ENCODE measurements around the gene ASB11.

ASB11 gene, protein sequence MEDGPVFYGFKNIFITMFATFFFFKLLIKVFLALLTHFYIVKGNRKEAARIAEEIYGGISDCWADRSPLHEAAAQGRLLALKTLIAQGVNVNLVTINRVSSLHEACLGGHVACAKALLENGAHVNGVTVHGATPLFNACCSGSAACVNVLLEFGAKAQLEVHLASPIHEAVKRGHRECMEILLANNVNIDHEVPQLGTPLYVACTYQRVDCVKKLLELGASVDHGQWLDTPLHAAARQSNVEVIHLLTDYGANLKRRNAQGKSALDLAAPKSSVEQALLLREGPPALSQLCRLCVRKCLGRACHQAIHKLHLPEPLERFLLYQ

GRCh38 chrX:15315509-15315908 lies at the start of gene ASB11:
Gene ASB11, minus strand, starts transcription at chrX:15315640. Its CDS starts 35 bp downstream, at chrX:15315605.
- Histone ChIP-seq H3K27me3 (ENCODE audit: control insufficient read depth, insufficient read depth, low read length) (no peaks in the 10 kb centered on the region; the same call in none of the 2 replicates), H3K36me3 (ENCODE audit: control insufficient read depth, insufficient read depth, low read length) (peaks cover 1% of the 10 kb centered on the region; the same call in 1 of the 2 replicates), H3K27ac (ENCODE audit: low read depth, low read length) (no peak within 1 kb of the TSS), H3K4me3 (ENCODE audit: low read depth, low read length) (no peak within 1 kb of the TSS), H3K9me3 (ENCODE audit: control insufficient read depth, insufficient read depth, low read length) (no peaks in the 10 kb centered on the region), H3K9ac (ENCODE audit: low read depth, low read length) (no peak within 1 kb of the TSS), H3K4me1 (ENCODE audit: control insufficient read depth, insufficient read depth, low read length) (no peaks in the 10 kb centered on the region)

GRCh38 chrX:15359701-15360100 lies 44.3 kb upstream of the ASB11 start:
- Histone ChIP-seq H3K4me3 (ENCODE audit: low read depth, low read length) (no peak overlapping the region), H3K27ac (ENCODE audit: low read depth, low read length) (no peak overlapping the region), H3K9me3 (ENCODE audit: control insufficient read depth, insufficient read depth, low read length) (peaks cover 3% of the 10 kb centered on the region; the same call in 1 of the 2 replicates), H3K27me3 (ENCODE audit: control insufficient read depth, insufficient read depth, low read length) (no peaks in the 10 kb centered on the region; the same call in 1 of the 2 replicates), H3K36me3 (ENCODE audit: control insufficient read depth, insufficient read depth, low read length) (no peaks in the 10 kb centered on the region), H3K9ac (ENCODE audit: low read depth, low read length) (no peak overlapping the region), H3K4me1 (ENCODE audit: control insufficient read depth, insufficient read depth, low read length) (no peaks in the 10 kb centered on the region)

GRCh38 chrX:15358533-15358932 lies 43.1 kb upstream of the ASB11 start:
- Histone ChIP-seq H3K36me3 (ENCODE audit: control insufficient read depth, insufficient read depth, low read length) (no peaks in the 10 kb centered on the region), H3K27me3 (ENCODE audit: control insufficient read depth, insufficient read depth, low read length) (no peaks in the 10 kb centered on the region; the same call in 1 of the 2 replicates), H3K9ac (ENCODE audit: low read depth, low read length) (no peak overlapping the region), H3K27ac (ENCODE audit: low read depth, low read length) (no peak overlapping the region), H3K4me1 (ENCODE audit: control insufficient read depth, insufficient read depth, low read length) (no peaks in the 10 kb centered on the region), H3K9me3 (ENCODE audit: control insufficient read depth, insufficient read depth, low read length) (peaks cover 3% of the 10 kb centered on the region; the same call in 1 of the 2 replicates), H3K4me3 (ENCODE audit: low read depth, low read length) (no peak overlapping the region)

DNA sequence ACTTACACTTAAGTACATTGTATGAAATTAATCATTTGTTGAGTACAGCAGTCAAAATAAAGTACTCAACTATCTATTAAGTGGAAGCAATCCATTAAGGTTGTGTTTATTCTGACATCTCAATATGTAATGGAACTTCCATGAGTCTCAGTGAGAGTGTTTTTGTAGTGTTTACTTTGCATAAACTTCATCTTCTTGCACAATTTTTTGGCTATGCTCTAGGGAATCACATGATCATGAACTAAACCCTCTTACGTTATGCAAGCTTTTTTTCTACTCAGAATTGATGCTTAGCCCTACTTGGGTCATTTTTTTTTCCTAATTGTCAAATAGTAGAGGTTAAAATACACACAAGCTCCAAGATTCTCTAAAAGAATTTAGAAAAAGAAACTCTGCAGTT lies 41.0 kb upstream of the ASB11 start:
- H3K36me3 ChIP-seq (ENCODE audit: control insufficient read depth, insufficient read depth, low read length), result no peaks in the 10 kb centered on the region
- H3K4me1 ChIP-seq (ENCODE audit: control insufficient read depth, insufficient read depth, low read length), result no peaks in the 10 kb centered on the region
- no peak overlapping the region for H3K4me3 ChIP-seq (ENCODE audit: low read depth, low read length)
- H3K27me3 ChIP-seq (ENCODE audit: control insufficient read depth, insufficient read depth, low read length), result no peaks in the 10 kb centered on the region; the same call in 1 of the 2 replicates
- no peak overlapping the region for H3K9ac ChIP-seq (ENCODE audit: low read depth, low read length)
- H3K9me3 ChIP-seq (ENCODE audit: control insufficient read depth, insufficient read depth, low read length), result peaks cover 3% of the 10 kb centered on the region; the same call in 1 of the 2 replicates
- no peak overlapping the region for H3K27ac ChIP-seq (ENCODE audit: low read depth, low read length)

- no peak overlapping the region for H3K9ac ChIP-seq (ENCODE audit: low read depth, low read length)
- no peak overlapping the region for H3K4me3 ChIP-seq (ENCODE audit: low read depth, low read length)
- no peaks in the 10 kb centered on the region for H3K36me3 ChIP-seq (ENCODE audit: control insufficient read depth, insufficient read depth, low read length)
- H3K4me1 ChIP-seq (ENCODE audit: control insufficient read depth, insufficient read depth, low read length), result no peaks in the 10 kb centered on the region
- H3K27ac ChIP-seq (ENCODE audit: low read depth, low read length), result no peak overlapping the region
- H3K9me3 ChIP-seq (ENCODE audit: control insufficient read depth, insufficient read depth, low read length), result no peaks in the 10 kb centered on the region
- peaks cover 24% of the 10 kb centered on the region for H3K27me3 ChIP-seq (ENCODE audit: control insufficient read depth, insufficient read depth, low read length)
Measured at GRCh38 chrX:15350329-15350996, 35.0 kb upstream of the ASB11 start.

- no peak overlapping the region for H3K9ac ChIP-seq (ENCODE audit: low read depth, low read length)
Measured at GRCh38 chrX:15349046-15349445, 33.6 kb upstream of the ASB11 start.

DNA sequence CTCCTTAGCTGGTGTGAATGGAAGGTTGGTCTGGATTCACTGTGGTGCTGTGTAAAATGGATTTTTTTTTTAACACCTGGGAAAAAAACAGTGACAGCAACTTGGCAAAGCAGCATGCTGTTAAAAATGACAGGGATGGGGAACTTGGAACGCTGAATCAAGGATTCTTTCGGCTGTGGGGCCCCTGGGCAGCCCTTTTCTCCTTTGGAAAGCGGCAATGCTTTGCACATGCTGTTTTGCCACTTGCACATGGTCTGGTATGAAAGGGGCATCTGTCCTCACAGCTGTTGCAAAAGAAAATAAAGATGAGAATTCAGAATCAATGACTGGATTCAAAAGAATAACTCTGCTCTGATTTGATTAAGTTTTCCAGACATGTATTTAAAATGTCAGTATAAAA lies 30.5 kb upstream of the ASB11 start:
- Histone ChIP-seq H3K4me1 (ENCODE audit: control insufficient read depth, insufficient read depth, low read length) (peaks cover 5% of the 10 kb centered on the region; the same call in 1 of the 2 replicates), H3K36me3 (ENCODE audit: control insufficient read depth, insufficient read depth, low read length) (no peaks in the 10 kb centered on the region), H3K9me3 (ENCODE audit: control insufficient read depth, insufficient read depth, low read length) (no peaks in the 10 kb centered on the region), H3K27ac (ENCODE audit: low read depth, low read length) (no peak overlapping the region), H3K27me3 (ENCODE audit: control insufficient read depth, insufficient read depth, low read length) (peaks cover 46% of the 10 kb centered on the region), H3K9ac (ENCODE audit: low read depth, low read length) (no peak overlapping the region), H3K4me3 (ENCODE audit: low read depth, low read length) (no peak overlapping the region)

More at GRCh38 chrX:15349046-15349445, 33.6 kb upstream of the ASB11 start:
- Histone ChIP-seq H3K9me3 (ENCODE audit: control insufficient read depth, insufficient read depth, low read length) (no peaks in the 10 kb centered on the region), H3K27ac (ENCODE audit: low read depth, low read length) (no peak overlapping the region), H3K27me3 (ENCODE audit: control insufficient read depth, insufficient read depth, low read length) (peaks cover 31% of the 10 kb centered on the region), H3K4me1 (ENCODE audit: control insufficient read depth, insufficient read depth, low read length) (peaks cover 4% of the 10 kb centered on the region; the same call in 1 of the 2 replicates), H3K4me3 (ENCODE audit: low read depth, low read length) (no peak overlapping the region), H3K36me3 (ENCODE audit: control insufficient read depth, insufficient read depth, low read length) (no peaks in the 10 kb centered on the region)

- H3K27me3 ChIP-seq (ENCODE audit: control insufficient read depth, insufficient read depth, low read length), result peaks cover 46% of the 10 kb centered on the region
- no peak overlapping the region for H3K9ac ChIP-seq (ENCODE audit: low read depth, low read length)
- H3K36me3 ChIP-seq (ENCODE audit: control insufficient read depth, insufficient read depth, low read length), result no peaks in the 10 kb centered on the region
- no peak overlapping the region for H3K27ac ChIP-seq (ENCODE audit: low read depth, low read length)
- H3K9me3 ChIP-seq (ENCODE audit: control insufficient read depth, insufficient read depth, low read length), result no peaks in the 10 kb centered on the region
- no peak overlapping the region for H3K4me3 ChIP-seq (ENCODE audit: low read depth, low read length)
- peaks cover 5% of the 10 kb centered on the region; the same call in 1 of the 2 replicates for H3K4me1 ChIP-seq (ENCODE audit: control insufficient read depth, insufficient read depth, low read length)
Measured at GRCh38 chrX:15344106-15344505, 28.7 kb upstream of the ASB11 start.

GRCh38 chrX:15343075-15343476 lies 27.6 kb upstream of the ASB11 start:
- Histone ChIP-seq H3K27me3 (ENCODE audit: control insufficient read depth, insufficient read depth, low read length) (peaks cover 48% of the 10 kb centered on the region), H3K27ac (ENCODE audit: low read depth, low read length) (no peak overlapping the region), H3K4me3 (ENCODE audit: low read depth, low read length) (no peak overlapping the region)

GRCh38 chrX:15340867-15341266 lies 25.4 kb upstream of the ASB11 start:
- H3K27ac ChIP-seq (ENCODE audit: low read depth, low read length), result no peak overlapping the region
- H3K36me3 ChIP-seq (ENCODE audit: control insufficient read depth, insufficient read depth, low read length), result no peaks in the 10 kb centered on the region
- no peak overlapping the region for H3K4me3 ChIP-seq (ENCODE audit: low read depth, low read length)
- H3K27me3 ChIP-seq (ENCODE audit: control insufficient read depth, insufficient read depth, low read length), result peaks cover 40% of the 10 kb centered on the region
- no peak overlapping the region for H3K9ac ChIP-seq (ENCODE audit: low read depth, low read length)
- H3K9me3 ChIP-seq (ENCODE audit: control insufficient read depth, insufficient read depth, low read length), result no peaks in the 10 kb centered on the region
- H3K4me1 ChIP-seq (ENCODE audit: control insufficient read depth, insufficient read depth, low read length), result peaks cover 5% of the 10 kb centered on the region; the same call in 1 of the 2 replicates

More at GRCh38 chrX:15343075-15343476, 27.6 kb upstream of the ASB11 start:
- H3K36me3 ChIP-seq (ENCODE audit: control insufficient read depth, insufficient read depth, low read length), result no peaks in the 10 kb centered on the region
- no peaks in the 10 kb centered on the region for H3K9me3 ChIP-seq (ENCODE audit: control insufficient read depth, insufficient read depth, low read length)
- peaks cover 5% of the 10 kb centered on the region; the same call in 1 of the 2 replicates for H3K4me1 ChIP-seq (ENCODE audit: control insufficient read depth, insufficient read depth, low read length)
- H3K9ac ChIP-seq (ENCODE audit: low read depth, low read length), result no peak overlapping the region

DNA sequence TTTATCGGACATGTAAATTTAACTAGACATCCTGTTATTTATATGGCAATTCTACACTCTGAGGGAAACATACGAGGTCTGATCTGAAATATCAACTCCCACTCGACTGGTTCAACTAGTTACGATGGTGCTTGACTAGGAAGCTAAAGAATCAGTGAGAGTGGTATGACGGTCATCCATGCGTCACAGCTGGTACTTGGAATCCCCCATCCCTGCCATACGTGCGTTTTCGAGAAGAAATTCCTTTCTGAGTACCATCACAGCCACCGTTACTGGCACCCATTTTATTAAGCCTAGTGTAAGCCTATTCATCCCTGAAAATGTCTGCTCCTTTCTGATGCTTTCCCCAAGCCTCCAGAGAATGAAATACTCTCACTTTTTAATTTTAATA lies 20.6 kb upstream of the ASB11 start:
- H3K9me3 ChIP-seq (ENCODE audit: control insufficient read depth, insufficient read depth, low read length), result no peaks in the 10 kb centered on the region
- H3K27ac ChIP-seq (ENCODE audit: low read depth, low read length), result no peak overlapping the region
- peaks cover 6% of the 10 kb centered on the region for H3K36me3 ChIP-seq (ENCODE audit: control insufficient read depth, insufficient read depth, low read length)
- H3K4me3 ChIP-seq (ENCODE audit: low read depth, low read length), result peak overlapping the region; percentile 66
- no peak overlapping the region for H3K9ac ChIP-seq (ENCODE audit: low read depth, low read length)
- no peaks in the 10 kb centered on the region for H3K4me1 ChIP-seq (ENCODE audit: control insufficient read depth, insufficient read depth, low read length)
- H3K27me3 ChIP-seq (ENCODE audit: control insufficient read depth, insufficient read depth, low read length), result peaks cover 15% of the 10 kb centered on the region
